Ishikawa (cell line): Measurements from ENCODE around the gene SCAF1.

Source experiments
- CEBPB ChIP-seq: IDR thresholded peaks from 2 replicates; pipeline ENCODE4 v1.6.1; 2012
- CREB1 ChIP-seq: IDR thresholded peaks from 2 replicates; pipeline ENCODE4 v1.6.1; 2012; ENCODE audit warnings: low read depth
- EGR1 ChIP-seq: IDR thresholded peaks from 2 replicates; pipeline ENCODE4 v1.6.1; 2012
- EP300 ChIP-seq: IDR thresholded peaks from 2 replicates; pipeline ENCODE4 v1.6.1; 2012; ENCODE audit warnings: borderline replicate concordance
- RAD21 ChIP-seq: IDR thresholded peaks from 2 replicates; pipeline ENCODE4 v1.6.1; 2012; ENCODE audit warnings: low read depth
- TAF1 ChIP-seq: IDR thresholded peaks from 2 replicates; pipeline ENCODE4 v1.6.1; 2012; ENCODE audit warnings: low read depth, mild to moderate bottlenecking
- TCF12 ChIP-seq: IDR thresholded peaks from 2 replicates; pipeline ENCODE4 v1.6.1; 2012; ENCODE audit warnings: low read depth
- TF ChIP-seq, protein P1 (sequence below): IDR thresholded peaks from 2 replicates; pipeline ENCODE4 v1.6.1; 2012; ENCODE audit warnings: low read depth, mild to moderate bottlenecking
- TF ChIP-seq, protein P2 (sequence below): IDR thresholded peaks from 2 replicates; pipeline ENCODE4 v1.6.1; 2012

DNA sequence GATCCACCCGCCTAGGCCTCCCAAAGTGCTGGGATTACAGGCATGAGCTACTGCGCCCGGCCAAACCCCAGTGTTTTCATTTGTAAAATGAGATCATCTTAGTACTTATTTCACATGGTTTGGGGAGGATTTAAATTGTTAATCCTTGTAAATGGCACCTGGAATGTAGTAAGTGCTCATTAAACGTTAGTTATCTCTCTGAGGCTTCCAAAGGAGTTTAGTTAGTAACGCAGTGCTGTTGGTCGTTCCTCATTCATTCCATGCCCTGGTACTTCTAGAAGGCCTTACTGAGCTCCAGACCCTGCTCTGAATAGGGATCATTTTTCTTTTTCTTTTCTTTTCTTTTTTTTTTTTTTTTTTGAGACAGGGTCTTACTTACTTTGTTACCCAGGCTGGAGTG is 54.1 kb downstream of the SCAF1 start:
- TF ChIP-seq EP300 (no peak), RAD21 (no peak), EGR1 (no peak), TAF1 (no peak), CREB1 (no peak), CEBPB (no peak), TCF12 (no peak)
- TF ChIP-seq, protein P1, sequence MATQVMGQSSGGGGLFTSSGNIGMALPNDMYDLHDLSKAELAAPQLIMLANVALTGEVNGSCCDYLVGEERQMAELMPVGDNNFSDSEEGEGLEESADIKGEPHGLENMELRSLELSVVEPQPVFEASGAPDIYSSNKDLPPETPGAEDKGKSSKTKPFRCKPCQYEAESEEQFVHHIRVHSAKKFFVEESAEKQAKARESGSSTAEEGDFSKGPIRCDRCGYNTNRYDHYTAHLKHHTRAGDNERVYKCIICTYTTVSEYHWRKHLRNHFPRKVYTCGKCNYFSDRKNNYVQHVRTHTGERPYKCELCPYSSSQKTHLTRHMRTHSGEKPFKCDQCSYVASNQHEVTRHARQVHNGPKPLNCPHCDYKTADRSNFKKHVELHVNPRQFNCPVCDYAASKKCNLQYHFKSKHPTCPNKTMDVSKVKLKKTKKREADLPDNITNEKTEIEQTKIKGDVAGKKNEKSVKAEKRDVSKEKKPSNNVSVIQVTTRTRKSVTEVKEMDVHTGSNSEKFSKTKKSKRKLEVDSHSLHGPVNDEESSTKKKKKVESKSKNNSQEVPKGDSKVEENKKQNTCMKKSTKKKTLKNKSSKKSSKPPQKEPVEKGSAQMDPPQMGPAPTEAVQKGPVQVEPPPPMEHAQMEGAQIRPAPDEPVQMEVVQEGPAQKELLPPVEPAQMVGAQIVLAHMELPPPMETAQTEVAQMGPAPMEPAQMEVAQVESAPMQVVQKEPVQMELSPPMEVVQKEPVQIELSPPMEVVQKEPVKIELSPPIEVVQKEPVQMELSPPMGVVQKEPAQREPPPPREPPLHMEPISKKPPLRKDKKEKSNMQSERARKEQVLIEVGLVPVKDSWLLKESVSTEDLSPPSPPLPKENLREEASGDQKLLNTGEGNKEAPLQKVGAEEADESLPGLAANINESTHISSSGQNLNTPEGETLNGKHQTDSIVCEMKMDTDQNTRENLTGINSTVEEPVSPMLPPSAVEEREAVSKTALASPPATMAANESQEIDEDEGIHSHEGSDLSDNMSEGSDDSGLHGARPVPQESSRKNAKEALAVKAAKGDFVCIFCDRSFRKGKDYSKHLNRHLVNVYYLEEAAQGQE = no peak
- TF ChIP-seq, protein P2, sequence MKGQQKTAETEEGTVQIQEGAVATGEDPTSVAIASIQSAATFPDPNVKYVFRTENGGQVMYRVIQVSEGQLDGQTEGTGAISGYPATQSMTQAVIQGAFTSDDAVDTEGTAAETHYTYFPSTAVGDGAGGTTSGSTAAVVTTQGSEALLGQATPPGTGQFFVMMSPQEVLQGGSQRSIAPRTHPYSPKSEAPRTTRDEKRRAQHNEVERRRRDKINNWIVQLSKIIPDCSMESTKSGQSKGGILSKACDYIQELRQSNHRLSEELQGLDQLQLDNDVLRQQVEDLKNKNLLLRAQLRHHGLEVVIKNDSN = no peak
